ENCODE results near the gene SH2D2A.

SH2D2A gene

GRCh38 chr1:156777573-156777972 is 39.1 kb downstream of the SH2D2A start:
- H3K27me3 ChIP-seq (ENCODE audit: low read depth, low read length) = no peaks in the 10 kb centered on the region
- peaks cover 12 to 32% of the 10 kb centered on the region in 2 donors for H3K4me1 ChIP-seq (ENCODE audit: control insufficient read depth in 1 of 2, insufficient read depth in 2 of 2, low read length in 2 of 2)
- no peak overlapping the region for H3K27ac ChIP-seq (ENCODE audit: low read length)
- no peak overlapping the region for H3K4me3 ChIP-seq (ENCODE audit: low read depth in 1 of 2, low read length in 2 of 2)
- peaks cover 7 to 11% of the 10 kb centered on the region in 2 donors for H3K36me3 ChIP-seq (ENCODE audit: control insufficient read depth in 1 of 2, insufficient read depth in 2 of 2, low read length in 2 of 2)
- H3K9me3 ChIP-seq (ENCODE audit: control insufficient read depth in 1 of 2, low read length in 2 of 2) = no peaks in the 10 kb centered on the region

- no peak overlapping the region for H3K27ac ChIP-seq (ENCODE audit: low read length)
- H3K9me3 ChIP-seq (ENCODE audit: control insufficient read depth in 1 of 2, low read length in 2 of 2) = no peaks in the 10 kb centered on the region
- no peaks in the 10 kb centered on the region for H3K27me3 ChIP-seq (ENCODE audit: low read depth, low read length)
- no peak overlapping the region for H3K4me3 ChIP-seq (ENCODE audit: low read depth in 1 of 2, low read length in 2 of 2)
- peaks cover under 1 to 6% of the 10 kb centered on the region in 2 donors for H3K36me3 ChIP-seq (ENCODE audit: control insufficient read depth in 1 of 2, insufficient read depth in 2 of 2, low read length in 2 of 2)
- H3K4me1 ChIP-seq (ENCODE audit: control insufficient read depth in 1 of 2, insufficient read depth in 2 of 2, low read length in 2 of 2) = peaks cover 14 to 38% of the 10 kb centered on the region in 2 donors
Observed at GRCh38 chr1:156776942-156777341, 39.7 kb downstream of the SH2D2A start.

- H3K4me1 ChIP-seq (ENCODE audit: control insufficient read depth in 1 of 2, insufficient read depth in 2 of 2, low read length in 2 of 2) = peaks cover 14 to 46% of the 10 kb centered on the region in 2 donors
- H3K27me3 ChIP-seq (ENCODE audit: low read depth, low read length) = no peaks in the 10 kb centered on the region
- H3K4me3 ChIP-seq (ENCODE audit: low read depth in 1 of 2, low read length in 2 of 2) = no peak overlapping the region
- H3K27ac ChIP-seq (ENCODE audit: low read length) = no peak overlapping the region
- H3K9me3 ChIP-seq (ENCODE audit: control insufficient read depth in 1 of 2, low read length in 2 of 2) = no peaks in the 10 kb centered on the region
- peaks cover 3 to 9% of the 10 kb centered on the region in 2 donors for H3K36me3 ChIP-seq (ENCODE audit: control insufficient read depth in 1 of 2, insufficient read depth in 2 of 2, low read length in 2 of 2)
Observed at GRCh38 chr1:156775799-156776198, 40.8 kb downstream of the SH2D2A start.

- H3K27me3 ChIP-seq (ENCODE audit: low read depth, low read length) = no peaks in the 10 kb centered on the region
- peaks cover 6 to 15% of the 10 kb centered on the region in 2 donors for H3K36me3 ChIP-seq (ENCODE audit: control insufficient read depth in 1 of 2, insufficient read depth in 2 of 2, low read length in 2 of 2)
- no peak overlapping the region for H3K4me3 ChIP-seq (ENCODE audit: low read depth in 1 of 2, low read length in 2 of 2)
- H3K27ac ChIP-seq (ENCODE audit: low read length) = peak overlapping the region; percentile 3
- H3K4me1 ChIP-seq (ENCODE audit: control insufficient read depth in 1 of 2, insufficient read depth in 2 of 2, low read length in 2 of 2) = peaks cover 17 to 64% of the 10 kb centered on the region in 2 donors
- no peaks in the 10 kb centered on the region for H3K9me3 ChIP-seq (ENCODE audit: control insufficient read depth in 1 of 2, low read length in 2 of 2)
Observed at GRCh38 chr1:156773607-156774006, 43.0 kb downstream of the SH2D2A start.

GRCh38 chr1:156772728-156773497 is 43.7 kb downstream of the SH2D2A start:
- Histone ChIP-seq H3K36me3 (ENCODE audit: control insufficient read depth in 1 of 2, insufficient read depth in 2 of 2, low read length in 2 of 2) (peaks cover 6 to 15% of the 10 kb centered on the region in 2 donors), H3K4me3 (ENCODE audit: low read depth in 1 of 2, low read length in 2 of 2) (no peak overlapping the region), H3K4me1 (ENCODE audit: control insufficient read depth in 1 of 2, insufficient read depth in 2 of 2, low read length in 2 of 2) (peaks cover 22 to 65% of the 10 kb centered on the region in 2 donors), H3K27ac (ENCODE audit: low read length) (peak overlapping the region; percentile 3), H3K9me3 (ENCODE audit: control insufficient read depth in 1 of 2, low read length in 2 of 2) (no peaks in the 10 kb centered on the region), H3K27me3 (ENCODE audit: low read depth, low read length) (no peaks in the 10 kb centered on the region)

- Histone ChIP-seq H3K27me3 (ENCODE audit: low read depth, low read length) (no peaks in the 10 kb centered on the region), H3K4me1 (ENCODE audit: control insufficient read depth in 1 of 2, insufficient read depth in 2 of 2, low read length in 2 of 2) (peaks cover 18 to 61% of the 10 kb centered on the region in 2 donors), H3K9me3 (ENCODE audit: control insufficient read depth in 1 of 2, low read length in 2 of 2) (no peaks in the 10 kb centered on the region), H3K27ac (ENCODE audit: low read length) (peak overlapping the region; percentile 3), H3K4me3 (ENCODE audit: low read depth in 1 of 2, low read length in 2 of 2) (no peak overlapping the region), H3K36me3 (ENCODE audit: control insufficient read depth in 1 of 2, insufficient read depth in 2 of 2, low read length in 2 of 2) (peaks cover 6 to 15% of the 10 kb centered on the region in 2 donors)
Observed at GRCh38 chr1:156772222-156772621, 44.4 kb downstream of the SH2D2A start.

- Histone ChIP-seq H3K36me3 (ENCODE audit: control insufficient read depth in 1 of 2, insufficient read depth in 2 of 2, low read length in 2 of 2) (peaks cover 6 to 15% of the 10 kb centered on the region in 2 donors), H3K4me3 (ENCODE audit: low read depth in 1 of 2, low read length in 2 of 2) (peak overlapping the region; percentile 82 to 90), H3K9me3 (ENCODE audit: control insufficient read depth in 1 of 2, low read length in 2 of 2) (no peaks in the 10 kb centered on the region), H3K4me1 (ENCODE audit: control insufficient read depth in 1 of 2, insufficient read depth in 2 of 2, low read length in 2 of 2) (peaks cover 17 to 57% of the 10 kb centered on the region in 2 donors), H3K27ac (ENCODE audit: low read length) (peak overlapping the region; percentile 97), H3K27me3 (ENCODE audit: low read depth, low read length) (no peaks in the 10 kb centered on the region)
Observed at GRCh38 chr1:156768610-156769295, 47.9 kb downstream of the SH2D2A start.

GRCh38 chr1:156767879-156768604 is 48.6 kb downstream of the SH2D2A start:
- peaks cover 6 to 11% of the 10 kb centered on the region in 2 donors for H3K36me3 ChIP-seq (ENCODE audit: control insufficient read depth in 1 of 2, insufficient read depth in 2 of 2, low read length in 2 of 2)
- no peaks in the 10 kb centered on the region for H3K9me3 ChIP-seq (ENCODE audit: control insufficient read depth in 1 of 2, low read length in 2 of 2)
- H3K4me1 ChIP-seq (ENCODE audit: control insufficient read depth in 1 of 2, insufficient read depth in 2 of 2, low read length in 2 of 2) = peaks cover 12 to 51% of the 10 kb centered on the region in 2 donors

GRCh38 chr1:156767101-156767878 is 49.4 kb downstream of the SH2D2A start, which contains the start of gene PRCC:
Gene PRCC (plus strand): TSS chr1:156767535. CDS start chr1:156767772, 237 bp downstream.
- Histone ChIP-seq H3K36me3 (ENCODE audit: control insufficient read depth in 1 of 2, insufficient read depth in 2 of 2, low read length in 2 of 2) (peaks cover 6 to 11% of the 10 kb centered on the region in 2 donors), H3K27me3 (ENCODE audit: low read depth, low read length) (no peaks in the 10 kb centered on the region), H3K27ac (ENCODE audit: low read length) (peak within 1 kb of the TSS; percentile 98), H3K9me3 (ENCODE audit: control insufficient read depth in 1 of 2, low read length in 2 of 2) (no peaks in the 10 kb centered on the region), H3K4me1 (ENCODE audit: control insufficient read depth in 1 of 2, insufficient read depth in 2 of 2, low read length in 2 of 2) (peaks cover 8 to 43% of the 10 kb centered on the region in 2 donors), H3K4me3 (ENCODE audit: low read depth in 1 of 2, low read length in 2 of 2) (peak within 1 kb of the TSS; percentile 82 to 90)

More at GRCh38 chr1:156767879-156768604, 48.6 kb downstream of the SH2D2A start:
- Histone ChIP-seq H3K27me3 (ENCODE audit: low read depth, low read length) (no peaks in the 10 kb centered on the region), H3K27ac (ENCODE audit: low read length) (peak overlapping the region; percentile 97), H3K4me3 (ENCODE audit: low read depth in 1 of 2, low read length in 2 of 2) (peak overlapping the region; percentile 82 to 90)

- peak overlapping the region; percentile 98 for H3K27ac ChIP-seq (ENCODE audit: low read length)
- no peaks in the 10 kb centered on the region for H3K27me3 ChIP-seq (ENCODE audit: low read depth, low read length)
- H3K4me1 ChIP-seq (ENCODE audit: control insufficient read depth in 1 of 2, insufficient read depth in 2 of 2, low read length in 2 of 2) = peaks cover 8 to 39% of the 10 kb centered on the region in 2 donors
- peak overlapping the region; percentile 80 to 82 for H3K4me3 ChIP-seq (ENCODE audit: low read depth in 1 of 2, low read length in 2 of 2)
- H3K36me3 ChIP-seq (ENCODE audit: control insufficient read depth in 1 of 2, insufficient read depth in 2 of 2, low read length in 2 of 2) = peaks cover 6 to 11% of the 10 kb centered on the region in 2 donors
- no peaks in the 10 kb centered on the region for H3K9me3 ChIP-seq (ENCODE audit: control insufficient read depth in 1 of 2, low read length in 2 of 2)
Observed at GRCh38 chr1:156766298-156767100, 50.1 kb downstream of the SH2D2A start.
